Endothelial cell of umbilical vein (primary cell): ENCODE results near the gene ANKRD12. TPM values are rescaled to one million over a fixed set of nuclear protein-coding genes. Genes with fewer than 3 reads are reported as not detected.

Experiments
- BruUV-seq: library from RNA; stranded (reverse); fragments of 400-500 nt; replicated peaks from 2 replicates; lab custom pipeline; 2021; lab: Mats Ljungman, UMichigan
- CTCF ChIA-PET: fragments of 300-600, 350-600 bp; sonication (Branson Sonifier 250); formaldehyde crosslinking; loops from one replicate; lab custom pipeline; 2021; ENCODE audit warnings: antibody characterized with exemption, inconsistent platforms; lab: Charles Lee
- POLR2A ChIA-PET: fragments of 300-600, 350-600 bp; sonication (Branson Sonifier 250); formaldehyde crosslinking; loops from one replicate; lab custom pipeline; 2021; ENCODE audit warnings: antibody characterized with exemption, inconsistent platforms; lab: Charles Lee
- DNase-seq: peaks from one replicate; pipeline ENCODE4 v3.0.0-alpha.2; 2011; ENCODE audit warnings: low read depth, low spot score
- FAIRE-seq: peaks from 2 replicates; lab custom pipeline; 2011; peaks lifted over from hg19 to GRCh38; lab: Jason Lieb, UNC
- H2AFZ ChIP-seq: 2 replicates; pipeline ENCODE4 v1.6.0; 2012; ENCODE audit warnings: low read depth, low read length, control low read depth, inconsistent platforms
- H3K27ac ChIP-seq: 2 replicates; pipeline ENCODE4 v1.5.1; 2011; ENCODE audit warnings: low read depth, mild to moderate bottlenecking, control low read depth, low read length, moderate library complexity; ENCODE audit not compliant: insufficient read depth
- H3K27me3 ChIP-seq, 2 experiments: 2 replicates each; pipeline versions ENCODE4 v1.6.0 to v1.6.1; 2011; ENCODE audit warnings: low read length in 2 of 2, mixed read lengths in 1 of 2; ENCODE audit not compliant: control insufficient read depth in 2 of 2, insufficient read depth in 2 of 2
- H3K36me3 ChIP-seq, 2 experiments: 2 replicates in 1 of 2; 3 replicates in 1 of 2; pipeline ENCODE4 v1.5.1; 2011; ENCODE audit warnings: low read length in 2 of 2, mild to moderate bottlenecking in 1 of 2, moderate library complexity in 1 of 2; ENCODE audit not compliant: control insufficient read depth in 2 of 2, insufficient read depth in 2 of 2; ENCODE audit errors: extremely low read depth in 1 of 2
- H3K4me1 ChIP-seq: 3 replicates; pipeline ENCODE4 v1.5.1; 2011; ENCODE audit warnings: mild to moderate bottlenecking, low read length; ENCODE audit not compliant: control insufficient read depth, insufficient read depth; ENCODE audit errors: extremely low read depth
- H3K4me2 ChIP-seq: 2 replicates; pipeline ENCODE4 v1.6.1; 2011; ENCODE audit warnings: low read length, control low read depth, mixed read lengths; ENCODE audit not compliant: insufficient read depth
- H3K4me3 ChIP-seq, 3 experiments: fragments of 200-600 bp in 1 of 3; sonication (generic), shearing (Covaris generic) in 1 of 3; replicated peaks in 1 of 3; 2 replicates each; pipeline ENCODE4 v1.5.1; 2011 to 2016; ENCODE audit warnings: control low read depth in 3 of 3, low read length in 3 of 3, mild to moderate bottlenecking in 2 of 3, inconsistent platforms in 1 of 3, low read depth in 1 of 3, moderate library complexity in 1 of 3; ENCODE audit not compliant: insufficient read depth in 1 of 3
- H3K79me2 ChIP-seq: 2 replicates; pipeline ENCODE4 v1.6.0; 2012; ENCODE audit warnings: low read length, inconsistent platforms; ENCODE audit not compliant: control insufficient read depth, insufficient read depth
- H3K9ac ChIP-seq: replicated peaks from 2 replicates; pipeline ENCODE3; 2011; ENCODE audit warnings: low read length, control low read depth; ENCODE audit not compliant: insufficient read depth; ENCODE audit errors: extremely low read depth
- H3K9me1 ChIP-seq: replicated peaks from 3 replicates; pipeline ENCODE4 v1.6.0; 2011; ENCODE audit warnings: mild to moderate bottlenecking, low read length; ENCODE audit not compliant: control insufficient read depth, insufficient read depth; ENCODE audit errors: extremely low read depth
- H3K9me3 ChIP-seq: replicated peaks from 2 replicates; pipeline ENCODE4 v1.5.1; 2012; ENCODE audit warnings: low read length, inconsistent platforms; ENCODE audit not compliant: control insufficient read depth, insufficient read depth
- H4K20me1 ChIP-seq: replicated peaks from 2 replicates; pipeline ENCODE3; 2011; ENCODE audit warnings: mild to moderate bottlenecking, low read length; ENCODE audit not compliant: control insufficient read depth, insufficient read depth; ENCODE audit errors: extremely low read depth
- EZH2 ChIP-seq: IDR thresholded peaks from 2 replicates; pipeline ENCODE4 v1.6.1; 2012; ENCODE audit warnings: borderline replicate concordance, low read depth, mild to moderate bottlenecking, moderate library complexity, low read length, inconsistent platforms; ENCODE audit not compliant: severe bottlenecking
- FOS ChIP-seq: IDR thresholded peaks from 2 replicates; pipeline ENCODE4 v1.6.1; 2011; ENCODE audit warnings: mild to moderate bottlenecking, low read length, moderate library complexity, borderline replicate concordance; ENCODE audit not compliant: insufficient read depth
- GATA2 ChIP-seq: IDR thresholded peaks from 2 replicates; pipeline ENCODE4 v1.7.0; 2011; ENCODE audit warnings: low read depth, mild to moderate bottlenecking, moderate library complexity, mixed read lengths, low read length; ENCODE audit not compliant: insufficient read length, insufficient read depth
- JUN ChIP-seq: IDR thresholded peaks from 2 replicates; pipeline ENCODE4 v1.6.1; 2011; ENCODE audit warnings: borderline replicate concordance, low read depth; ENCODE audit not compliant: insufficient read length, insufficient read depth
- MYC ChIP-seq: IDR thresholded peaks from one replicate; pipeline ENCODE4 v1.6.1; 2011; ENCODE audit warnings: mild to moderate bottlenecking, low read depth, low read length
- POLR2A ChIP-seq: IDR thresholded peaks from 2 replicates; pipeline ENCODE4 v1.6.1; 2012; ENCODE audit warnings: low read depth, mild to moderate bottlenecking, control low read depth, low read length
- POLR2AphosphoS5 ChIP-seq: IDR thresholded peaks from 2 replicates; pipeline ENCODE4 v1.6.1; 2012; ENCODE audit warnings: low read depth, mild to moderate bottlenecking, control low read depth, low read length, moderate library complexity; ENCODE audit not compliant: insufficient read depth
- dilution Hi-C: fragments of 300-500 bp; cut with MboI; formaldehyde crosslinking; loops from one replicate; pipeline ENCODE4 v1.15.0; 2019; ENCODE audit warnings: low sequenced_read_pairs; ENCODE audit not compliant: extremely low pct_ligation_motif_present
- intact Hi-C: fragments of 100-400 bp; cut with micrococcal nuclease; formaldehyde crosslinking; loops from one replicate; pipeline ENCODE4 v1.10.0; 2022
- polyA plus RNA-seq, 4 experiments: library from polyadenylated mRNA; depleted of rRNA in 3 of 4; stranded (reverse) in 3 of 4; unstranded in 1 of 4; fragments of >200 nt; gene quantifications; 2 replicates each; pipeline versions ENCODE4 v1.2.1 to v1.2.3, GENCODE V29; 2011 to 2012; ENCODE audit warnings: missing spikeins in 1 of 4
- total RNA-seq: library from RNA; stranded (reverse); gene quantifications from 2 replicates; pipeline ENCODE4 v1.2.3, GENCODE V29; 2021
- TF ChIP-seq, protein P1 (sequence below), 2 donors: IDR thresholded peaks; 1 replicate in 1 of 2; 2 replicates in 1 of 2; pipeline ENCODE4 v1.5.1; 2011; ENCODE audit warnings: low read length in 2 of 2, mild to moderate bottlenecking in 2 of 2, moderate library complexity in 2 of 2, control low read depth in 1 of 2, inconsistent platforms in 1 of 2, low read depth in 1 of 2; ENCODE audit not compliant: insufficient read depth in 1 of 2; ENCODE audit errors: extremely low read depth in 1 of 2
- TF ChIP-seq, protein P2 (sequence below): IDR thresholded peaks from 2 replicates; pipeline ENCODE4 v1.6.1; 2011; ENCODE audit not compliant: insufficient read depth, insufficient read length

ANKRD12 gene
- total and polyA plus RNA-seq, 2 donors (not counting 3 experiments of a cell fraction or from before 2014, with no cell fraction given), result 1.5 to 25.4 TPM

DNA sequence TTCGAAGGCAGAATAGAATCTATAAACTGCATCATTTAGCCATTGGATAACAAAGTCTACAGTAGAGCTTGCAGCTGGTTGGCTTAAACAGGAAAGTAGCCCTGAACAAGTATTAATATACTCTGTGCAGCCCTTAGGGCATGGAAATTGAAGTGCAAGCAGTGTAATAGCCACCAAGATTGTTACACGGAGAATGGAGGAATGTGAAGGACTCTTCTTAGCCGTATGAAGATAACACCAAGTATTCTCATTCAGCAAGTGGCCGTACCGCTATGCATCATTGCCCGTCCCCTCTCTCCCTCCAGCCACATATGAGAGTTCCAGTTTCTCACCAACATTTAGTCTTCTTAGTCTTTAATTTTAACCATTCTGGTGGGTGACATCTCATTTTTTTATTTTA, 40.5 kb downstream of the ANKRD12 start:
- H3K4me3 ChIP-seq, result no peak overlapping the region
- FAIRE-seq (no peak), DNase-seq (no peak)
- no peaks in the 10 kb centered on the region for H3K27me3 ChIP-seq
- no peaks in the 10 kb centered on the region for H3K9me1 ChIP-seq
- H3K27ac ChIP-seq, result no peak overlapping the region
- peaks cover 79% of the 10 kb centered on the region for H3K79me2 ChIP-seq
- CTCF ChIA-PET, result interaction anchor here (1.2 to 1.4 kb wide), 3 partner anchors 16 to 340 kb away, joined by 3 to 4 read pairs (median 3); no protein-coding TSS in a partner anchor
- POLR2A ChIA-PET, result no interaction called here
- no peaks in the 10 kb centered on the region for H4K20me1 ChIP-seq
- no peak overlapping the region for H3K9ac ChIP-seq
- H2AFZ ChIP-seq, result no peak overlapping the region
- no peak overlapping the region for H3K4me2 ChIP-seq
- no TSS peak for BruUV-seq
- no peaks in the 10 kb centered on the region for H3K36me3 ChIP-seq
- no peaks in the 10 kb centered on the region for H3K9me3 ChIP-seq
- dilution Hi-C loops (no loop called here), intact Hi-C loops (no loop called here)
- TF ChIP-seq FOS, result no peak
- no peak for TF ChIP-seq POLR2AphosphoS5
- TF ChIP-seq, protein P1, sequence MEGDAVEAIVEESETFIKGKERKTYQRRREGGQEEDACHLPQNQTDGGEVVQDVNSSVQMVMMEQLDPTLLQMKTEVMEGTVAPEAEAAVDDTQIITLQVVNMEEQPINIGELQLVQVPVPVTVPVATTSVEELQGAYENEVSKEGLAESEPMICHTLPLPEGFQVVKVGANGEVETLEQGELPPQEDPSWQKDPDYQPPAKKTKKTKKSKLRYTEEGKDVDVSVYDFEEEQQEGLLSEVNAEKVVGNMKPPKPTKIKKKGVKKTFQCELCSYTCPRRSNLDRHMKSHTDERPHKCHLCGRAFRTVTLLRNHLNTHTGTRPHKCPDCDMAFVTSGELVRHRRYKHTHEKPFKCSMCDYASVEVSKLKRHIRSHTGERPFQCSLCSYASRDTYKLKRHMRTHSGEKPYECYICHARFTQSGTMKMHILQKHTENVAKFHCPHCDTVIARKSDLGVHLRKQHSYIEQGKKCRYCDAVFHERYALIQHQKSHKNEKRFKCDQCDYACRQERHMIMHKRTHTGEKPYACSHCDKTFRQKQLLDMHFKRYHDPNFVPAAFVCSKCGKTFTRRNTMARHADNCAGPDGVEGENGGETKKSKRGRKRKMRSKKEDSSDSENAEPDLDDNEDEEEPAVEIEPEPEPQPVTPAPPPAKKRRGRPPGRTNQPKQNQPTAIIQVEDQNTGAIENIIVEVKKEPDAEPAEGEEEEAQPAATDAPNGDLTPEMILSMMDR (IDR thresholded peaks at IDR 0.05; ENCODE audit: extremely low read depth in 1 of 2, insufficient read depth in 1 of 2, low read depth in 1 of 2, low read length in 2 of 2), result no peak
- TF ChIP-seq POLR2A, result no peak
- no peak for TF ChIP-seq MYC
- TF ChIP-seq EZH2, result no peak
- TF ChIP-seq GATA2, result no peak
- TF ChIP-seq, protein P2, sequence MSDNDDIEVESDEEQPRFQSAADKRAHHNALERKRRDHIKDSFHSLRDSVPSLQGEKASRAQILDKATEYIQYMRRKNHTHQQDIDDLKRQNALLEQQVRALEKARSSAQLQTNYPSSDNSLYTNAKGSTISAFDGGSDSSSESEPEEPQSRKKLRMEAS, result no peak
- TF ChIP-seq JUN, result no peak
- peaks cover 5% of the 10 kb centered on the region for H3K4me1 ChIP-seq
